HG03432 (cell line): Measurements from ENCODE around the gene TIFAB.

ENCODE experiments used
- ATAC-seq: cut with Tn5 transposase; IDR thresholded peaks from one replicate; pipeline ENCODE4 v1.9.1; 2021; ENCODE audit warnings: mild to moderate bottlenecking, moderate library complexity; ENCODE audit not compliant: unreplicated experiment

Gene TIFAB

GRCh38 chr5:135460246-135461033 is 8.3 kb upstream of the TIFAB start:
- no peak for ATAC-seq

GRCh38 chr5:135458921-135459331 is 6.8 kb upstream of the TIFAB start:
- no peak for ATAC-seq

GRCh38 chr5:135458356-135458755 is 6.2 kb upstream of the TIFAB start:
- ATAC-seq = no peak

- ATAC-seq = peak; percentile 55
Observed at GRCh38 chr5:135457424-135458071, 5.4 kb upstream of the TIFAB start.

- ATAC-seq = peak; percentile 73
Observed at GRCh38 chr5:135456238-135457099, 4.3 kb upstream of the TIFAB start.

- ATAC-seq = no peak
Observed at GRCh38 chr5:135455876-135456237, 3.7 kb upstream of the TIFAB start.

GRCh38 chr5:135454946-135455345 is 2.8 kb upstream of the TIFAB start:
- no peak for ATAC-seq

- ATAC-seq = no peak
Observed at GRCh38 chr5:135453613-135454012, 1.5 kb upstream of the TIFAB start.

GRCh38 chr5:135451581-135452320 is 400 bp downstream of the TIFAB start:
- ATAC-seq = no peak

- ATAC-seq = no peak
Observed at GRCh38 chr5:135450952-135451351, 1.2 kb downstream of the TIFAB start.

GRCh38 chr5:135450336-135450735 is 1.8 kb downstream of the TIFAB start:
- ATAC-seq = no peak

- no peak for ATAC-seq
Observed at GRCh38 chr5:135449644-135450043, 2.5 kb downstream of the TIFAB start.

GRCh38 chr5:135448791-135449507 is 3.2 kb downstream of the TIFAB start:
- ATAC-seq = no peak

GRCh38 chr5:135448071-135448739 is 3.9 kb downstream of the TIFAB start:
- no peak for ATAC-seq

- ATAC-seq = no peak
Observed at GRCh38 chr5:135447298-135447929, 4.7 kb downstream of the TIFAB start, which contains the start of gene DCANP1. Gene DCANP1 (minus strand): TSS chr5:135447348. CDS start chr5:135447108, 240 bp downstream.

- peak; percentile 43 for ATAC-seq
Observed at GRCh38 chr5:135446615-135447014, 5.5 kb downstream of the TIFAB start.

- ATAC-seq = no peak
Observed at GRCh38 chr5:135446206-135446605, 5.9 kb downstream of the TIFAB start.

- ATAC-seq = no peak
Observed at GRCh38 chr5:135445306-135445985, 6.7 kb downstream of the TIFAB start.

- no peak for ATAC-seq
Observed at GRCh38 chr5:135444881-135445280, 7.3 kb downstream of the TIFAB start.
